ENCODE results near the gene LMCD1.

Gene LMCD1

GRCh38 chr3:8484409-8485140 is 17.0 kb upstream of the LMCD1 start:
- no peak for DNase-seq (ENCODE audit: low read depth)

GRCh38 chr3:8485141-8485870 is 16.3 kb upstream of the LMCD1 start:
- no peak for DNase-seq (ENCODE audit: low read depth)

- DNase-seq (ENCODE audit: low read depth): no peak
Measured at GRCh38 chr3:8485943-8486342, 15.7 kb upstream of the LMCD1 start.

- DNase-seq (ENCODE audit: low read depth): no peak
Measured at GRCh38 chr3:8486434-8486833, 15.2 kb upstream of the LMCD1 start.

GRCh38 chr3:8486936-8487335 is 14.7 kb upstream of the LMCD1 start:
- no peak for DNase-seq (ENCODE audit: low read depth)

GRCh38 chr3:8488411-8488810 is 13.2 kb upstream of the LMCD1 start:
- no peak for DNase-seq (ENCODE audit: low read depth)

GRCh38 chr3:8488877-8489276 is 12.7 kb upstream of the LMCD1 start:
- DNase-seq (ENCODE audit: low read depth): no peak

- DNase-seq (ENCODE audit: low read depth): no peak
Measured at GRCh38 chr3:8489278-8489792, 12.3 kb upstream of the LMCD1 start.

GRCh38 chr3:8490079-8490552 is 11.5 kb upstream of the LMCD1 start:
- no peak for DNase-seq (ENCODE audit: low read depth)

GRCh38 chr3:8491271-8492144 is 10.1 kb upstream of the LMCD1 start:
- no peak for DNase-seq (ENCODE audit: low read depth)

- DNase-seq (ENCODE audit: low read depth): no peak
Measured at GRCh38 chr3:8492744-8493511, 8.7 kb upstream of the LMCD1 start.

GRCh38 chr3:8493744-8494143 is 7.9 kb upstream of the LMCD1 start:
- no peak for DNase-seq (ENCODE audit: low read depth)

- no peak for DNase-seq (ENCODE audit: low read depth)
Measured at GRCh38 chr3:8494327-8494726, 7.3 kb upstream of the LMCD1 start.

- no peak for DNase-seq (ENCODE audit: low read depth)
Measured at GRCh38 chr3:8497582-8497981, 4.0 kb upstream of the LMCD1 start.

- DNase-seq (ENCODE audit: low read depth): no peak
Measured at GRCh38 chr3:8499181-8499611, 2.4 kb upstream of the LMCD1 start.

GRCh38 chr3:8500319-8500988 is 1.2 kb upstream of the LMCD1 start:
- no peak for DNase-seq (ENCODE audit: low read depth)

GRCh38 chr3:8500989-8501370 is 643 bp upstream of the LMCD1 start:
- no peak for DNase-seq (ENCODE audit: low read depth)

- DNase-seq (ENCODE audit: low read depth): no peak
Measured at GRCh38 chr3:8503461-8503860, 1.8 kb downstream of the LMCD1 start.

- no peak for DNase-seq (ENCODE audit: low read depth)
Measured at GRCh38 chr3:8503871-8504610, 2.4 kb downstream of the LMCD1 start.

- DNase-seq (ENCODE audit: low read depth): no peak
Measured at GRCh38 chr3:8504611-8504973, 3.0 kb downstream of the LMCD1 start.
